Kidney (tissue), 14 donors: ENCODE data around the gene SLC35E2B. TPM values are rescaled to one million over a fixed set of nuclear protein-coding genes. Genes with fewer than 3 reads are reported as not detected.

Source experiments
- DNase-seq, 5 donors: peaks; one replicate each; pipeline ENCODE4 v3.0.0-alpha.2; 2013 to 2020
- FAIRE-seq: peaks from 2 replicates; lab custom pipeline; 2012; peaks lifted over from hg19 to GRCh38; lab: Jason Lieb, UNC
- H3K27ac ChIP-seq, 2 donors: one replicate each; pipeline ENCODE4 v1.7.0; 2013; ENCODE audit warnings: low read depth in 2 of 2, low read length in 2 of 2, inconsistent platforms in 1 of 2
- H3K27me3 ChIP-seq: one replicate; pipeline ENCODE4 v1.7.1; 2013; ENCODE audit warnings: low read length, inconsistent platforms; ENCODE audit not compliant: control insufficient read depth, insufficient read depth
- H3K36me3 ChIP-seq, 3 donors: one replicate each; pipeline versions ENCODE4 v1.7.0 to v1.7.1; 2013; ENCODE audit warnings: low read length in 3 of 3, control low read depth in 1 of 3, inconsistent platforms in 1 of 3; ENCODE audit not compliant: insufficient read depth in 3 of 3, control insufficient read depth in 2 of 3
- H3K4me1 ChIP-seq, 3 donors: one replicate each; pipeline versions ENCODE4 v1.7.0 to v1.7.1; 2013; ENCODE audit warnings: low read length in 3 of 3, inconsistent platforms in 1 of 3, low read depth in 1 of 3; ENCODE audit not compliant: control insufficient read depth in 2 of 3, insufficient read depth in 2 of 3
- H3K4me3 ChIP-seq, 3 donors: one replicate each; pipeline versions ENCODE4 v1.7.0 to v1.8.1; 2013; ENCODE audit warnings: low read length in 3 of 3, control low read depth in 1 of 3, inconsistent platforms in 1 of 3
- H3K9ac ChIP-seq, 3 donors: one replicate each; pipeline versions ENCODE4 v1.7.0 to v1.7.1; 2013; ENCODE audit warnings: low read length in 3 of 3, control low read depth in 1 of 3, inconsistent platforms in 1 of 3
- H3K9me3 ChIP-seq, 3 donors: one replicate each; pipeline versions ENCODE4 v1.7.0 to v1.7.1; 2013; ENCODE audit warnings: low read length in 3 of 3, control low read depth in 1 of 3, inconsistent platforms in 1 of 3; ENCODE audit not compliant: control insufficient read depth in 2 of 3, insufficient read depth in 1 of 3
- CTCF ChIP-seq: IDR thresholded peaks from 3 replicates; pipeline ENCODE4 v1.5.1; 2012; ENCODE audit warnings: mild to moderate bottlenecking, moderate library complexity, borderline replicate concordance; ENCODE audit not compliant: insufficient read depth; ENCODE audit errors: extremely low read depth
- intact Hi-C: fragments of 100-400 bp; cut with DNase I; formaldehyde crosslinking; loops from one replicate; pipeline ENCODE4 v1.11.1; 2022
- polyA plus RNA-seq: library from polyadenylated mRNA; stranded (reverse); fragments of 350-450 nt; fragmentation: Illumina TruSeq; extraction: RNeasy Lipid Tissue Mini Kit (QIAGEN cat#74804); gene quantifications from one replicate; pipeline ENCODE4 v1.2.3, GENCODE V29; 2014; ENCODE audit warnings: low read depth, low replicate concordance; ENCODE audit not compliant: insufficient read depth
- total RNA-seq: library from RNA; stranded (reverse); fragmentation: NEBNext Ultra II Directional; extraction: Animal tissue kit (Norgen Biotek cat#: 25700); gene quantifications from one replicate; pipeline ENCODE4 v1.2.1, GENCODE V29; 2021
- donor health status: control.
- donor health status: control.
- donor health status: control.
- donor health status: control.
- donor health status: control.
- donor health status: DM: yes; HTN: yes; CAD: no.
- donor health status: Normal renal cell carcinoma (clear cell type).

Gene SLC35E2B
- total and polyA plus RNA-seq, 2 donors from 2014 or later, result 11.3 to 50.2 TPM

GRCh38 chr1:1620433-1621139, 72.0 kb downstream of the SLC35E2B start:
- Histone ChIP-seq H3K27ac (no peak overlapping the region), H3K4me3 (no peak overlapping the region), H3K27me3 (no peaks in the 10 kb centered on the region), H3K9ac (no peak overlapping the region), H3K9me3 (no peaks in the 10 kb centered on the region), H3K4me1 (peaks cover 0 to 12% (median 0%) of the 10 kb centered on the region in 3 donors), H3K36me3 (peaks cover 0 to 6% (median 0%) of the 10 kb centered on the region in 3 donors)
- intact Hi-C loops, result no loop called here
- no peak for TF ChIP-seq CTCF
- DNase-seq, result peak in 2 of 5 donors; percentile 51 to 78
- no peak for FAIRE-seq

- DNase-seq, result peak in 2 of 5 donors; percentile 48 to 69
- no peak overlapping the region for H3K9ac ChIP-seq
- intact Hi-C loops, result no loop called here
- no peak overlapping the region for H3K4me3 ChIP-seq
- no peak for TF ChIP-seq CTCF
- no peak overlapping the region for H3K27ac ChIP-seq
- H3K36me3 ChIP-seq, result peaks cover 0 to 6% (median 0%) of the 10 kb centered on the region in 3 donors
- no peaks in the 10 kb centered on the region for H3K9me3 ChIP-seq
- no peak for FAIRE-seq
- peaks cover 0 to 12% (median 0%) of the 10 kb centered on the region in 3 donors for H3K4me1 ChIP-seq
- no peaks in the 10 kb centered on the region for H3K27me3 ChIP-seq
These were observed 72.7 kb downstream of the SLC35E2B start for GRCh38 chr1:1619917-1620361.

GRCh38 chr1:1618396-1619068, 74.1 kb downstream of the SLC35E2B start:
- H3K4me1 ChIP-seq, result peaks cover 0 to 25% (median 9%) of the 10 kb centered on the region in 3 donors
- no peaks in the 10 kb centered on the region for H3K9me3 ChIP-seq
- H3K36me3 ChIP-seq, result peaks cover 0 to 6% (median 0%) of the 10 kb centered on the region in 3 donors
- DNase-seq (peak in 1 of 5 donors; percentile 42), FAIRE-seq (no peak)
- intact Hi-C loops, result no loop called here
- H3K9ac ChIP-seq, result no peak overlapping the region
- no peak overlapping the region for H3K27ac ChIP-seq
- TF ChIP-seq CTCF, result no peak
- no peak overlapping the region for H3K4me3 ChIP-seq
- H3K27me3 ChIP-seq, result no peaks in the 10 kb centered on the region
